ENCODE results near the gene LAMP5.

Gene LAMP5

GRCh38 chr20:9503526-9504245 lies 10.7 kb upstream of the LAMP5 start:
- Histone ChIP-seq H3K27me3 (ENCODE audit: insufficient read depth, low read length) (0 out of 2 replicates have a peak, but pooled peaks cover 4% of the 10 kb centered on the region), H3K27ac (ENCODE audit: low read depth, low read length, poor library complexity, severe bottlenecking) (no peak overlapping the region), H3K9ac (ENCODE audit: low read length) (no peak overlapping the region), H3K79me2 (ENCODE audit: insufficient read depth, low read length) (no peaks in the 10 kb centered on the region), H3K4me1 (ENCODE audit: insufficient read depth, low read length, severe bottlenecking) (no peaks in the 10 kb centered on the region), H3K36me3 (ENCODE audit: insufficient read depth, low read length) (no peaks in the 10 kb centered on the region), H2AFZ (ENCODE audit: low read length) (no peak overlapping the region), H3K9me2 (ENCODE audit: low read depth, low read length) (no peaks in the 10 kb centered on the region), H3K4me3 (ENCODE audit: low read depth, low read length, poor library complexity, severe bottlenecking) (no peak overlapping the region), H3K4me2 (ENCODE audit: low read length) (no peak overlapping the region), H3F3A (ENCODE audit: insufficient read depth, low read length) (no peaks in the 10 kb centered on the region), H3K9me3 (ENCODE audit: low read length) (no peaks in the 10 kb centered on the region), H4K20me1 (ENCODE audit: insufficient read depth, low read length) (no peaks in the 10 kb centered on the region)
- TF ChIP-seq, protein P1, sequence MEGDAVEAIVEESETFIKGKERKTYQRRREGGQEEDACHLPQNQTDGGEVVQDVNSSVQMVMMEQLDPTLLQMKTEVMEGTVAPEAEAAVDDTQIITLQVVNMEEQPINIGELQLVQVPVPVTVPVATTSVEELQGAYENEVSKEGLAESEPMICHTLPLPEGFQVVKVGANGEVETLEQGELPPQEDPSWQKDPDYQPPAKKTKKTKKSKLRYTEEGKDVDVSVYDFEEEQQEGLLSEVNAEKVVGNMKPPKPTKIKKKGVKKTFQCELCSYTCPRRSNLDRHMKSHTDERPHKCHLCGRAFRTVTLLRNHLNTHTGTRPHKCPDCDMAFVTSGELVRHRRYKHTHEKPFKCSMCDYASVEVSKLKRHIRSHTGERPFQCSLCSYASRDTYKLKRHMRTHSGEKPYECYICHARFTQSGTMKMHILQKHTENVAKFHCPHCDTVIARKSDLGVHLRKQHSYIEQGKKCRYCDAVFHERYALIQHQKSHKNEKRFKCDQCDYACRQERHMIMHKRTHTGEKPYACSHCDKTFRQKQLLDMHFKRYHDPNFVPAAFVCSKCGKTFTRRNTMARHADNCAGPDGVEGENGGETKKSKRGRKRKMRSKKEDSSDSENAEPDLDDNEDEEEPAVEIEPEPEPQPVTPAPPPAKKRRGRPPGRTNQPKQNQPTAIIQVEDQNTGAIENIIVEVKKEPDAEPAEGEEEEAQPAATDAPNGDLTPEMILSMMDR (IDR thresholded peaks at IDR 0.05; ENCODE audit: low read length), result peak; percentile 26; the same call in 1 of the 2 replicates
- TF ChIP-seq EZH2 (IDR thresholded peaks at IDR 0.05; ENCODE audit: borderline replicate concordance, low read length), result no peak

- Histone ChIP-seq H3K9ac (ENCODE audit: low read length) (no peak overlapping the region), H3K9me3 (ENCODE audit: low read length) (no peaks in the 10 kb centered on the region), H3K27me3 (ENCODE audit: insufficient read depth, low read length) (no peaks in the 10 kb centered on the region), H3K27ac (ENCODE audit: low read depth, low read length, poor library complexity, severe bottlenecking) (no peak overlapping the region), H3K36me3 (ENCODE audit: insufficient read depth, low read length) (no peaks in the 10 kb centered on the region), H3K79me2 (ENCODE audit: insufficient read depth, low read length) (no peaks in the 10 kb centered on the region), H3K9me2 (ENCODE audit: low read depth, low read length) (no peaks in the 10 kb centered on the region), H3K4me2 (ENCODE audit: low read length) (no peak overlapping the region), H3F3A (ENCODE audit: insufficient read depth, low read length) (no peaks in the 10 kb centered on the region), H2AFZ (ENCODE audit: low read length) (no peak overlapping the region), H3K4me1 (ENCODE audit: insufficient read depth, low read length, severe bottlenecking) (no peaks in the 10 kb centered on the region), H4K20me1 (ENCODE audit: insufficient read depth, low read length) (no peaks in the 10 kb centered on the region), H3K4me3 (ENCODE audit: low read depth, low read length, poor library complexity, severe bottlenecking) (no peak overlapping the region)
- TF ChIP-seq, protein P1 (IDR thresholded peaks at IDR 0.05; ENCODE audit: low read length), result no peak
- no peak for TF ChIP-seq EZH2 (IDR thresholded peaks at IDR 0.05; ENCODE audit: borderline replicate concordance, low read length)
Observed at GRCh38 chr20:9506280-9506821, 8.0 kb upstream of the LAMP5 start.

- Histone ChIP-seq H3K9ac (ENCODE audit: low read length) (no peak overlapping the region), H3K9me2 (ENCODE audit: low read depth, low read length) (no peaks in the 10 kb centered on the region), H3K4me3 (ENCODE audit: low read depth, low read length, poor library complexity, severe bottlenecking) (no peak overlapping the region), H3K36me3 (ENCODE audit: insufficient read depth, low read length) (no peaks in the 10 kb centered on the region), H2AFZ (ENCODE audit: low read length) (no peak overlapping the region), H3K27me3 (ENCODE audit: insufficient read depth, low read length) (no peaks in the 10 kb centered on the region), H3K4me1 (ENCODE audit: insufficient read depth, low read length, severe bottlenecking) (no peaks in the 10 kb centered on the region), H3F3A (ENCODE audit: insufficient read depth, low read length) (no peaks in the 10 kb centered on the region), H3K4me2 (ENCODE audit: low read length) (no peak overlapping the region), H3K27ac (ENCODE audit: low read depth, low read length, poor library complexity, severe bottlenecking) (no peak overlapping the region), H3K9me3 (ENCODE audit: low read length) (no peaks in the 10 kb centered on the region), H4K20me1 (ENCODE audit: insufficient read depth, low read length) (no peaks in the 10 kb centered on the region), H3K79me2 (ENCODE audit: insufficient read depth, low read length) (no peaks in the 10 kb centered on the region)
- TF ChIP-seq, protein P1 (IDR thresholded peaks at IDR 0.05; ENCODE audit: low read length), result no peak
- no peak for TF ChIP-seq EZH2 (IDR thresholded peaks at IDR 0.05; ENCODE audit: borderline replicate concordance, low read length)
Observed at GRCh38 chr20:9506964-9507369, 7.4 kb upstream of the LAMP5 start.

Data from OCI-LY1 (cell line).